ENCODE results near the gene ILDR2. TPM values are rescaled to one million over a fixed set of nuclear protein-coding genes. Genes with fewer than 3 reads are reported as not detected.

ILDR2 gene
- total RNA-seq, 1 experiment from 2014 or later = 0.42 TPM

DNA sequence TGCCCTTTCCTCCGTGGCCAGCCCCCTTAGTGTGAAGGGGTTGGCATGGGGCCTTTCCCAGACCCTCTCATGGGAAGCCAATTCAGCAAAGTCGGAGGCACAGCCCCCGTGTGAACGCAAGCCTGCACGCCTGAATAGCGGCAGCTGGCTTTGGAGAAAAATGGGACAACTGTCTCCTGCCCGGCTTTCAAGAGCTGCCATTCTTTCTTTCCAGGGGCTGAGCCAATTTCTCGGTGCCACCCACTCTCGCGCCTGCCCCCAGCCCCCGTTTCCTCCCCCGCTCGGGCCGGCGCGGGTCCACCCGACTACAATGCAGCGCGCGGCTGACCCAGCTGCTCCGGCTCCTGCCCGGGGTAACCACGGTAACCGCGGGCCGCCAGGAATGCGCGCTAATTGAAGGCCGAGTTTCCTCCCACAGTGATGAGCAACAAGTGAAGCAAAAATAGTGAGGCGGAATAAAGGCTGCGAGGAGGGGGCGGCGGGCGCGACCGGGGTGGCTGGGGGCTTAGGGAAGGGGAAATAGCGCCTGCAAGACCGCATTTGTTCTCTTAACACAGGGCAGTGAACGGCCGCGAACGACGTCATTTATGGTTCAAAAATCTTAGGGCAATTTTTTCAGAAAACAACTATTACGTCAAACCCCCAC, 27.8 kb downstream of the ILDR2 start:
- ChIA-PET CTCF (interaction anchor here (1.0 to 1.6 kb wide), 2 partner anchors 31 to 39 kb away, joined by 3 read pairs; no protein-coding TSS in a partner anchor), POLR2A (no interaction called here)
- BruUV-seq (replicated peaks) = no TSS peak
- H3K27me3 Mint-ChIP-seq (ENCODE audit: insufficient read depth, unreplicated experiment) = peaks cover 50% of the 10 kb centered on the region
- no peak for TF ChIP-seq CTCF (IDR thresholded peaks at IDR 0.05; ENCODE audit: unreplicated experiment)
- intact Hi-C loops (cut with micrococcal nuclease) = no loop called here
- no peaks in the 10 kb centered on the region for H3K9me3 Mint-ChIP-seq (ENCODE audit: unreplicated experiment)
- no peak overlapping the region for H3K27ac Mint-ChIP-seq (ENCODE audit: low read depth, unreplicated experiment)
- H3K4me1 Mint-ChIP-seq (ENCODE audit: insufficient read depth, unreplicated experiment) = peaks cover 9% of the 10 kb centered on the region
- no peak for DNase-seq (ENCODE audit: unreplicated experiment)
- no peaks in the 10 kb centered on the region for H3K36me3 Mint-ChIP-seq (ENCODE audit: insufficient read depth, unreplicated experiment)
- H3K4me3 Mint-ChIP-seq (ENCODE audit: unreplicated experiment) = no peak overlapping the region

DNA sequence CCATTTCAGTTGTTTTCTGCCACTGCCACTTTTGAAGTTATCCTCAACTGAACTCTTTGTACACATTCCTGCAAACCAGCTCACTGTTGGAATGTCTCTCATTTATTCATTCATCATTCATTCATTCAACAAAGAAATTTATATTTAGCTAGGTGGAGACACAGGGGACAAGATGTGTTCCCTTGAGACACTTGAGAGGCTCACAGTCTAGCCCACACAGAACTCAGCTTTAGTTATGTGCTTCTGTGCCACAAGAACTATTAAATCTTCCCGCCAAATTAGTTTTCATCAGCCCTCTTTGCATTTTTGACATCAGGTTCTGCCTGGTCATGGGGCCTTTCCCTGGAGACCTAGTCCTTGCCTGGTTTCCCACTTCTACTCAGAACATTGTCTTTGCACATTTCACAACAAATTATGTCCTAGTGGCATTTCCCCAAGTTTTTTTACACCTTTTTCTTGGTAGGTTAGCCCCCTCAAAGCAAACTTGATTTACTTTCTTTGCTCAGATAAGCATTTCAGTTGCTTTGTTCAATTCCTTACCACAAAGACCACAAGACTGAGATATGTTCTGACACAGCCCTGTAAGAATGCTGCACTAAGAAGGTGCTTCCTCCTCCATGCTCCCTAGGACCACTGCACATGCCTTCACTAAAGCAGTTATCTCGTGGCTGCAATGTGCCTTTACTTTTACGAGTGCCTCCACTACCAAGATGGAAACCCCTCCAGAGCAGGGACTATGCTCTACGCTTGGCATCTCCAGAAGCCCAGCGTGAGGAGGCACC, 31.0 kb downstream of the ILDR2 start:
- Mint-ChIP-seq H3K4me3 (ENCODE audit: unreplicated experiment) (no peak overlapping the region), H3K27ac (ENCODE audit: low read depth, unreplicated experiment) (no peak overlapping the region), H3K36me3 (ENCODE audit: insufficient read depth, unreplicated experiment) (no peaks in the 10 kb centered on the region), H3K9me3 (ENCODE audit: unreplicated experiment) (no peaks in the 10 kb centered on the region), H3K27me3 (ENCODE audit: insufficient read depth, unreplicated experiment) (peaks cover 50% of the 10 kb centered on the region), H3K4me1 (ENCODE audit: insufficient read depth, unreplicated experiment) (no peaks in the 10 kb centered on the region)
- intact Hi-C loops (cut with micrococcal nuclease) = no loop called here
- CTCF ChIA-PET = interaction anchor here (4.7 kb wide), 1 partner anchor 114 kb away, joined by 34 read pairs; no protein-coding TSS in a partner anchor
- no peak for DNase-seq (ENCODE audit: unreplicated experiment)
- POLR2A ChIA-PET = no interaction called here
- no peak for TF ChIP-seq CTCF (IDR thresholded peaks at IDR 0.05; ENCODE audit: unreplicated experiment)
- no TSS peak for BruUV-seq (replicated peaks)

DNA sequence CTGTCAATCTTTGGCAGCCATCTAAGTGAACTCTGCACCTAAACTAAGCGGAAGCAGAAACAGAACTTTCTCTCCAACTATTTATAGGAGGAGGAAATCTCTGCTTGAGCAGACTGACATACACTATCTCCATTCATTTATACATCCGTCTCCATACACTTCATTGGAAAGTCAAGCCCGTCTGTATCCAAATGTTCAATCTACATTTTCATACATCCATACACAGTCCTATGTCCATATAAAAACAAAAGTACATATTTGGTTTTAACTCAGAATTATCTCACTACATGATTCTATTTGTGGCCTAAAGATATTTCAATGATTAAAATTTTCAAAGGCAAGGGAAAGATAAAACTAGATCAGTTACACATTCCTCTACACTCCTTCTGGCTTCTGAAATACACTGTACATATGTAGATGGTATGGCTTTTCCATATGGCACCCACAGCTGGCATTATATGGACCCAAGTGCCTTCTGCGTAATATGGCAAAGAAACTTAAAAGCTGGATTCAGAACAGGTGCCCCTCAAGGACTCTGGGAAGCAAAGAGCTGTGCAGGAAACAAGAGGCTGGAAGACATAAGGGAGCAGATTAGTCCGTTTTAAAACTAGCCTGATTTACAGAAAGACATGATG, 35.5 kb downstream of the ILDR2 start:
- intact Hi-C loops (cut with micrococcal nuclease) = no loop called here
- no peak for DNase-seq (ENCODE audit: unreplicated experiment)
- H3K4me1 Mint-ChIP-seq (ENCODE audit: insufficient read depth, unreplicated experiment) = no peaks in the 10 kb centered on the region
- ChIA-PET POLR2A (no interaction called here), CTCF (interaction anchor here (0.5 to 4.7 kb wide), 5 partner anchors 30 to 936 kb away, joined by 3 to 34 read pairs (median 4); no protein-coding TSS in a partner anchor)
- H3K36me3 Mint-ChIP-seq (ENCODE audit: insufficient read depth, unreplicated experiment) = no peaks in the 10 kb centered on the region
- H3K27ac Mint-ChIP-seq (ENCODE audit: low read depth, unreplicated experiment) = no peak overlapping the region
- H3K9me3 Mint-ChIP-seq (ENCODE audit: unreplicated experiment) = no peaks in the 10 kb centered on the region
- no peak overlapping the region for H3K4me3 Mint-ChIP-seq (ENCODE audit: unreplicated experiment)
- BruUV-seq (replicated peaks) = no TSS peak
- peaks cover 26% of the 10 kb centered on the region for H3K27me3 Mint-ChIP-seq (ENCODE audit: insufficient read depth, unreplicated experiment)
- TF ChIP-seq CTCF (IDR thresholded peaks at IDR 0.05; ENCODE audit: unreplicated experiment) = no peak

DNA sequence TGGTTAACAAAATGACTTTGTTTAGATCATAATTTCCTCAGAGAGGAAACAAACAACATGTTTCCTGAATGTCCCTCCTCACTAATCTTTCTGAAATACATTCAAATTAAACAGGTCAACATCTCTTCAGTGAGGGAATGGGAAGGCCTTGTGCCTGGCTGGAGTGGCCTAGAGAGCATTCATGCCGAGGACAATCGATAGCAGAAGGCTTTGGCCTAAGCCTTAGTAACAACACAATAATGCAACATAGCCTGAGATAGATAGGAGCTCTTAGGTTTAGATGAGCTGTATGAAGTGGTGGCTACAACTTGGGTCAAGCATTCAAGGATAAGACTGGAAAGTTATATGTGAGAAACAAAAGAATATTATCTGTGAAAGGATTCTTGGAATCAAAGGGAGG, 37.4 kb downstream of the ILDR2 start:
- no peaks in the 10 kb centered on the region for H3K9me3 Mint-ChIP-seq (ENCODE audit: unreplicated experiment)
- ChIA-PET POLR2A (no interaction called here), CTCF (interaction anchor here (0.6 to 6.2 kb wide), 7 partner anchors 11 to 523 kb away, joined by 3 to 48 read pairs (median 4); no protein-coding TSS in a partner anchor)
- H3K4me3 Mint-ChIP-seq (ENCODE audit: unreplicated experiment) = no peak overlapping the region
- H3K27ac Mint-ChIP-seq (ENCODE audit: low read depth, unreplicated experiment) = no peak overlapping the region
- intact Hi-C loops (cut with micrococcal nuclease) = no loop called here
- H3K4me1 Mint-ChIP-seq (ENCODE audit: insufficient read depth, unreplicated experiment) = no peaks in the 10 kb centered on the region
- TF ChIP-seq CTCF (IDR thresholded peaks at IDR 0.05; ENCODE audit: unreplicated experiment) = no peak
- no peaks in the 10 kb centered on the region for H3K36me3 Mint-ChIP-seq (ENCODE audit: insufficient read depth, unreplicated experiment)
- H3K27me3 Mint-ChIP-seq (ENCODE audit: insufficient read depth, unreplicated experiment) = peaks cover 34% of the 10 kb centered on the region
- DNase-seq (ENCODE audit: unreplicated experiment) = no peak
- BruUV-seq (replicated peaks) = no TSS peak

Measured in MCF 10A (cell line).